ENCODE measurements around the gene LHX6.
A peak's percentile ranks its signal among the peaks of the same experiment; 100 is the strongest.

- TF ChIP-seq CTCF (conservative IDR thresholded peaks at IDR 0.05 in 1 of 2, IDR thresholded peaks at IDR 0.05 in 1 of 2; ENCODE audit: low read depth in 1 of 2, low read length in 2 of 2) (no peak), EZH2 (IDR thresholded peaks at IDR 0.05; ENCODE audit: low read length, missing control alignments) (peak; percentile 63)
Measured at GRCh38 chr9:122216138-122216797, 12.5 kb downstream of the LHX6 start.

Measured in fibroblast of lung (primary cell).